ENCODE measurements around the gene KIAA0825.

Gene KIAA0825

DNA sequence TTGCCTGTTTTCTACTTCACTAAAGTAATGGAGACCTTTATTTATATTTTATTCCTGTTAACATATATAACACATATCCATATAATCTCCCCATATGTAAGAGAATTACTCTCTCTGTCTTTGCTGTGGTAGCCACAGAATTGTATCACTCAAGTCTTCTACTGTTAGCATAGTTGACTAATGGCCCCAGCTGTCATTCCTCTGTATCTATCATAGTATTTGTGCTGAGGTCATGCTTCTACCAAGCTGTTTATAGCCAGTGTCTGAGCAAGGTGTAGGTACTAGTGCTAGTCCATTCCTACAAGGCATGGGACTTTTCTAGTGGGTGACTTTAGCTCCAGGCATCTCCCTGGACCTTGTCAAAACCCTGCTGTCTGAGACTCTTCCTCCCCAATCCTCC lies 244.1 kb downstream of the KIAA0825 start:
- H3K36me3 ChIP-seq (replicated peaks; ENCODE audit: low read depth, low read length): no peaks in the 10 kb centered on the region
- no peak overlapping the region for H3K27ac ChIP-seq (ENCODE audit: low read length)
- H4K20me1 ChIP-seq (ENCODE audit: insufficient read depth, low read length): no peaks in the 10 kb centered on the region
- H3K4me2 ChIP-seq (ENCODE audit: low read length): no peak overlapping the region
- no peaks in the 10 kb centered on the region for H3K27me3 ChIP-seq (ENCODE audit: low read depth, low read length)
- H3K4me1 ChIP-seq (ENCODE audit: low read length): peaks cover 7% of the 10 kb centered on the region
- no peak for TF ChIP-seq EZH2phosphoT487 (IDR thresholded peaks at IDR 0.05; ENCODE audit: low read depth)
- TF ChIP-seq, protein P1, sequence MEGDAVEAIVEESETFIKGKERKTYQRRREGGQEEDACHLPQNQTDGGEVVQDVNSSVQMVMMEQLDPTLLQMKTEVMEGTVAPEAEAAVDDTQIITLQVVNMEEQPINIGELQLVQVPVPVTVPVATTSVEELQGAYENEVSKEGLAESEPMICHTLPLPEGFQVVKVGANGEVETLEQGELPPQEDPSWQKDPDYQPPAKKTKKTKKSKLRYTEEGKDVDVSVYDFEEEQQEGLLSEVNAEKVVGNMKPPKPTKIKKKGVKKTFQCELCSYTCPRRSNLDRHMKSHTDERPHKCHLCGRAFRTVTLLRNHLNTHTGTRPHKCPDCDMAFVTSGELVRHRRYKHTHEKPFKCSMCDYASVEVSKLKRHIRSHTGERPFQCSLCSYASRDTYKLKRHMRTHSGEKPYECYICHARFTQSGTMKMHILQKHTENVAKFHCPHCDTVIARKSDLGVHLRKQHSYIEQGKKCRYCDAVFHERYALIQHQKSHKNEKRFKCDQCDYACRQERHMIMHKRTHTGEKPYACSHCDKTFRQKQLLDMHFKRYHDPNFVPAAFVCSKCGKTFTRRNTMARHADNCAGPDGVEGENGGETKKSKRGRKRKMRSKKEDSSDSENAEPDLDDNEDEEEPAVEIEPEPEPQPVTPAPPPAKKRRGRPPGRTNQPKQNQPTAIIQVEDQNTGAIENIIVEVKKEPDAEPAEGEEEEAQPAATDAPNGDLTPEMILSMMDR (IDR thresholded peaks at IDR 0.05; ENCODE audit: low read depth, low read length): no peak
- no peaks in the 10 kb centered on the region for H3K79me2 ChIP-seq (ENCODE audit: low read length)
- no peak overlapping the region for H2AFZ ChIP-seq (ENCODE audit: low read depth, low read length)
- H3K4me3 ChIP-seq (ENCODE audit: low read length): no peak overlapping the region
- H3K9me3 ChIP-seq (ENCODE audit: insufficient read depth, low read length): no peaks in the 10 kb centered on the region
- no peak overlapping the region for H3K9ac ChIP-seq (ENCODE audit: low read length)

DNA sequence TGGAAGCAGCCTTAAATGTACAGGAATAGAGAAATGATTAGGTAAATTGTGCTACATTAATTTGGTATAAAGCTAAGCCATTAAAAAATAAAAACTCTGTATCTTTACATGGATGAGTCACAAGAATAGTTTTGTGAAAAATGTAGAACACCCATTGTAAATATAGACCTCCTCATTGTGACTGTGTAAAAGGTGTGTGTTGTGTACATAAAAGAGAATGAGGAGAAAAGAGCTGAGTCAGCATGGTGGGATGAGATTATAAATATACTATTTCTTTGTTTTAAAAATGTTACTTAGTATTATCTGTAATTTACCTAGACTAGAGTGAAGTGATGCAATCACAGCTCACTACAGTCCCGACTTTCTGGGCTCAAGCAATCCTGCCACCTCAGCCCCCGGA lies 250.5 kb downstream of the KIAA0825 start:
- no peak overlapping the region for H3K9ac ChIP-seq (ENCODE audit: low read length)
- H3K36me3 ChIP-seq (replicated peaks; ENCODE audit: low read depth, low read length): no peaks in the 10 kb centered on the region
- H3K27ac ChIP-seq (ENCODE audit: low read length): no peak overlapping the region
- H3K4me2 ChIP-seq (ENCODE audit: low read length): no peak overlapping the region
- H3K9me3 ChIP-seq (ENCODE audit: insufficient read depth, low read length): no peaks in the 10 kb centered on the region
- H3K79me2 ChIP-seq (ENCODE audit: low read length): no peaks in the 10 kb centered on the region
- H3K4me1 ChIP-seq (ENCODE audit: low read length): no peaks in the 10 kb centered on the region
- no peaks in the 10 kb centered on the region for H4K20me1 ChIP-seq (ENCODE audit: insufficient read depth, low read length)
- H3K4me3 ChIP-seq (ENCODE audit: low read length): no peak overlapping the region
- TF ChIP-seq, protein P1 (IDR thresholded peaks at IDR 0.05; ENCODE audit: low read depth, low read length): no peak
- TF ChIP-seq EZH2phosphoT487 (IDR thresholded peaks at IDR 0.05; ENCODE audit: low read depth): no peak
- no peaks in the 10 kb centered on the region for H3K27me3 ChIP-seq (ENCODE audit: low read depth, low read length)
- H2AFZ ChIP-seq (ENCODE audit: low read depth, low read length): no peak overlapping the region

DNA sequence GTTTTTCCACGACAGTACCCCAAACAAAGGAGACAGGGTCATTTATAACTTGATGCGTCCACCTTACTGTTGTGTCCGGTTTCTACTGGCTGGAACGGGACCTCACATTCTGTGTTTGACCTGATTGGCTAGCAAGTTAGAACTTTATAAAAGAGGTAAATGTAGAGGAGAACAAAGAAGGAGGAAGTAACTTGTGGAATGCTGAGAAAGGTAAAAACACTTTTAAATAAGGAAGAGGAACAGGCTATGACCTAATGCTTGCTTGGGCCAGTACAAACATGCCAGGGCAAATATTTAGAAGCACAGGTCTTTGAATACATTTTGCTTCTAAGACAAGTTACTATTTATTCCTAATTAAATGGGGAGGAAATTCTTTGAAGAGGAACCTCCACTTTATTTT lies 251.6 kb downstream of the KIAA0825 start:
- Histone ChIP-seq H3K9ac (ENCODE audit: low read length) (no peak overlapping the region), H3K27ac (ENCODE audit: low read length) (no peak overlapping the region), H3K27me3 (ENCODE audit: low read depth, low read length) (no peaks in the 10 kb centered on the region), H3K79me2 (ENCODE audit: low read length) (no peaks in the 10 kb centered on the region), H3K36me3 (replicated peaks; ENCODE audit: low read depth, low read length) (no peaks in the 10 kb centered on the region), H2AFZ (ENCODE audit: low read depth, low read length) (no peak overlapping the region), H3K9me3 (ENCODE audit: insufficient read depth, low read length) (no peaks in the 10 kb centered on the region), H4K20me1 (ENCODE audit: insufficient read depth, low read length) (no peaks in the 10 kb centered on the region), H3K4me1 (ENCODE audit: low read length) (no peaks in the 10 kb centered on the region), H3K4me3 (ENCODE audit: low read length) (no peak overlapping the region), H3K4me2 (ENCODE audit: low read length) (no peak overlapping the region)
- TF ChIP-seq, protein P1 (IDR thresholded peaks at IDR 0.05; ENCODE audit: low read depth, low read length): no peak
- TF ChIP-seq EZH2phosphoT487 (IDR thresholded peaks at IDR 0.05; ENCODE audit: low read depth): no peak

DNA sequence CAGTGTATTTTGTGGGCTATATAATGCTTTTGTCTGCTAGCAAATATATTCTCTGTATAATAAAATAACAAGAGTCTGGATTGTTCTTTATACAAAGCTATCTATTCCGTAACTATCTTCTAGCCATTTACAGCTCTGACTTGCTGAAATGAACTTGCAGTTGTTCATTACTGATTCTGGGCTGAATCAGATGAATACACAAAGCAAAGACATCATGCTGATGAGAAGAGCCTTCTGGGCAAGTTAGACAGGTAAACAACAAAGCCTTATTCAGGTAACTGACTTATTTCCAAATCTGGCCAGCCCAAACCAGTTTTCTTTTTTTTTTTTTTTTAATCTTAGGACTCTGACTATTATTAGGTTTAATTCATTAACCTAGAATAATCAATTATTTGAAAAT lies 255.5 kb downstream of the KIAA0825 start:
- no peaks in the 10 kb centered on the region for H3K79me2 ChIP-seq (ENCODE audit: low read length)
- no peaks in the 10 kb centered on the region for H3K27me3 ChIP-seq (ENCODE audit: low read depth, low read length)
- no peak overlapping the region for H3K27ac ChIP-seq (ENCODE audit: low read length)
- H3K4me2 ChIP-seq (ENCODE audit: low read length): no peak overlapping the region
- H4K20me1 ChIP-seq (ENCODE audit: insufficient read depth, low read length): no peaks in the 10 kb centered on the region
- H3K4me1 ChIP-seq (ENCODE audit: low read length): no peaks in the 10 kb centered on the region
- H3K9ac ChIP-seq (ENCODE audit: low read length): no peak overlapping the region
- H3K9me3 ChIP-seq (ENCODE audit: insufficient read depth, low read length): no peaks in the 10 kb centered on the region
- H2AFZ ChIP-seq (ENCODE audit: low read depth, low read length): no peak overlapping the region
- no peaks in the 10 kb centered on the region for H3K36me3 ChIP-seq (replicated peaks; ENCODE audit: low read depth, low read length)
- H3K4me3 ChIP-seq (ENCODE audit: low read length): no peak overlapping the region
- no peak for TF ChIP-seq EZH2phosphoT487 (IDR thresholded peaks at IDR 0.05; ENCODE audit: low read depth)
- TF ChIP-seq, protein P1 (IDR thresholded peaks at IDR 0.05; ENCODE audit: low read depth, low read length): no peak
